Tongue (tissue), 1 donor: ENCODE measurements around the gene CAMK2B. TPM values are rescaled to one million over a fixed set of nuclear protein-coding genes. Genes with fewer than 3 reads are reported as not detected.

ENCODE experiments used
- total RNA-seq: library from RNA; depleted of rRNA; stranded (reverse); fragments of >200 nt; gene quantifications from one replicate; pipeline ENCODE4 v1.2.3, GENCODE V29; 2014

CAMK2B gene
- total RNA-seq, 1 donor from 2014 or later, result 26.7 TPM

Other genes starting within 250 kb of the CAMK2B start
- 37.6 TPM for gene POLM, start 243.1 kb downstream of the CAMK2B start, total RNA-seq
- 51.1 TPM for gene AEBP1, start 221.2 kb downstream of the CAMK2B start, total RNA-seq
- 62.7 TPM for gene POLD2, start 202.0 kb downstream of the CAMK2B start, total RNA-seq
- not detected for gene MYL7, start 184.3 kb downstream of the CAMK2B start, total RNA-seq
- 2.9 TPM for gene GCK, start 136.2 kb downstream of the CAMK2B start, total RNA-seq
- 59.3 TPM for gene YKT6, start 124.6 kb downstream of the CAMK2B start, total RNA-seq
- 88.2 TPM for gene NUDCD3, start 165.1 kb upstream of the CAMK2B start, total RNA-seq
- gene NPC1L1, start 215.7 kb upstream of the CAMK2B start, total RNA-seq, result not detected
- gene DDX56, start 248.3 kb upstream of the CAMK2B start, total RNA-seq, result 49.4 TPM